NCI-H2107 (cell line): ENCODE data around the gene MAP6D1.
"Not testable (repeated sequence)": the region's sequence is repeated elsewhere in the genome, so short reads cannot be mapped to it uniquely, and the experiment has no call there.

Source experiments
- DNase-seq: peaks from one replicate; lab custom pipeline; 2025; lab: John Stamatoyannopoulos, UW

Gene MAP6D1

GRCh38 chr3:183799461-183799860 lies 25.9 kb downstream of the MAP6D1 start:
- DNase-seq, result no peak

- no peak for DNase-seq
Observed at GRCh38 chr3:183797996-183798395, 27.4 kb downstream of the MAP6D1 start.

DNA sequence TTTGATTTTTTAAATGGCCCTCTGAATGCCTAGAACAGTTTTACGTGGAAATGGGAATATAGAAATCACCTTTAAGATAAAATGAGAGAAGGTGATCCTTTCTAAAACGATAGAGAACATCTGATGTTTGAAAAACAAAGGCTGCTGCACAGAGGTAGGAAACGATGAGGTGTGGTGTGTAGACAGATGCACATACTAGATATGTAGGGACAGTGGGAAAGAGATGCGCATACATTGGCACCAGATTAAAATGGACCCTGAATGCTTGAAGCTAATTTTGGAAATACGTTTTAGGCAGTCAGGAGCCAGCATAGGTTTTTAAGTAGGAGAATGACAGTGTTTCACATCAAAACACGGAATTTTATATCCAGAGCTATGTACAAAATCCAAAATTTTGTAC lies 29.0 kb downstream of the MAP6D1 start:
- DNase-seq, result no peak

- no peak for DNase-seq
Observed at GRCh38 chr3:183794452-183794851, 30.9 kb downstream of the MAP6D1 start.

GRCh38 chr3:183792976-183793375 lies 32.4 kb downstream of the MAP6D1 start:
- DNase-seq, result no peak

DNA sequence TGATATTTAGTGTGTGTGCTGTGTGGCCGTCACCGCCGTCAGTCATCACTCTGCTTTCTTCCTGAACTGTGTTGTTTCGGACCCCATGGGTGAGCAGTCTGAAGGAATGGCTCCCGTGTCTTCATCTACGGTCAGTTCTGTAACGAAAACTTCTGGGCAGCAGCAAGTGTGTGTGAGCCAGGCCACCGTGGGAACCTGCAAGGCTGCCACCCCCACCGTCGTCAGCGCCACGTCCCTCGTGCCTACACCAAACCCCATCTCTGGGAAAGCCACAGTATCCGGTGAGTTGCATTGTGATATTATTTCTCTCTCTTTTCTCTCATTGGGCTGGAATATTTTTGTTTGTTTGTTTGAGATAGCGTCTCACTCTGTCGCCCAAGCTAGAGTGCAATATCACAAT lies 34.7 kb downstream of the MAP6D1 start:
- no peak for DNase-seq

- no peak for DNase-seq
Observed at GRCh38 chr3:183789826-183790225, 35.6 kb downstream of the MAP6D1 start.

DNA sequence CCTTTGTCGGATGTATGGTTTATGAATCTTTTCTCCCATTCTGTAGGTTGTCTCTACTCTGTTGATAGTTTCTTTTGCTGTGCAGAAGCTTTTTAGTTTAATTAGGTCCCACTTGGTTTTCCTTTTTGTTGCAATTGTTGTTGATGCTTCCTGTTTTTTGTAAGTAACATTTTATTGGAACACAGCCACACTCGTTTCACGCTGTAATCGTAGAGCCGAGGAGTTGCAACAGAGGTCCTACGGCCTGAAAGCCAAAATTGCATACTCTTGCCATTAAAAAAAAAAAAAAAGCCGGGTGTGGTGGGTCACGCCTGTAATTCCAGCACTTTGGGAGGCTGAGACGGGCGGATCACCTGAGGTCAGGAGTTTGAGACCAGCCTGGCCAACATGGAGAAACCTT lies 40.9 kb downstream of the MAP6D1 start:
- DNase-seq, result not testable (repeated sequence)

DNA sequence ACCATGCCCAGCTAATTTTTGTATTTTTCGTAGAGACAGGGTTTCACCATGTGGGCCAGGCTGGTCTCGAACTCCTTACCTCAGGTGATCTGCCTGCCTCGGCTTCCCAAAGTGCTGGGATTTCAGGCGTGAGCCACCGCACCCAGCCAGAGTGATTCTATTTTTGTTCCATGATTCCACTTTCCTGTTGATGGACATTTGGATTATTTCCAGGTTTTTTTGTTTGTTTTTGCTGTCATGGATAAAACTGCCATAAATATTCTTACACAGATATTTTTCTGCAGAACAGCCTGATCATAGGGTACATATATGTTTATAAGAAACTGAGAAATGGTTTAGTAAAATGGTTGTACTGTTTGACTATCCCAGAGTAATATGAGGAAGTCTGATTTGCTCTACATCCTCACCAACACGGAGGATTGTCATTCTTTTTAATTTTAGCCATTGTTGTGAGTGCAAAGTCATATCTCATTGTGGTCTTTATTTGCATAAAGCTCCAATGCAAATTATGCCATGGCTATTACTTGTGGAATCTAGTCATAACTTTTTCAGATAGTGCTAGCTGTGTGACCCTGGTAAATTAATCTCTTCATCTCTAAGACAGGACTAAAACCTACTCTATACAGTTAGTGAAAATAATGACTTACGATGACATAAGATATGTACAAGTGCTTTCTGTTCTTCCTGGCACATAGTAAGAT lies 42.7 kb downstream of the MAP6D1 start:
- no peak for DNase-seq

DNA sequence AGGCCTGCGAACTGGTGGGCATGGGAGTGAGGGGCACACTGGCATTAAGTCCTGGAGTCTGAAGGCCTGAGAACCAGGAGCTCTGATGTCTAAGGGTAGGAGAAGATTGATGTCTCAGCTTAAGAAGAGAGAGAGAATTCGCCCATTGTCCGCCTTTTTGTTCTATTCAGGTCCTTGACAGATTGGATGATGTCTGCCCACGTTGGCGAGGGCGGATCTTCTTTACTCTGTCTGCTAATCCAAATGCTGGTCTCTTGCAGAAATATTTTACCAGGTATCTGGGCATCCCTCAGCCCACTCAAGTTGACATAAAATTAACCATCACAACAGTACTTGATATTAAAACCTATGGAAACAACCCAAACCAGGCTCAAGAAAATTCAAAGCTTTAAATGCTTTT lies 44.1 kb downstream of the MAP6D1 start:
- DNase-seq, result no peak

DNA sequence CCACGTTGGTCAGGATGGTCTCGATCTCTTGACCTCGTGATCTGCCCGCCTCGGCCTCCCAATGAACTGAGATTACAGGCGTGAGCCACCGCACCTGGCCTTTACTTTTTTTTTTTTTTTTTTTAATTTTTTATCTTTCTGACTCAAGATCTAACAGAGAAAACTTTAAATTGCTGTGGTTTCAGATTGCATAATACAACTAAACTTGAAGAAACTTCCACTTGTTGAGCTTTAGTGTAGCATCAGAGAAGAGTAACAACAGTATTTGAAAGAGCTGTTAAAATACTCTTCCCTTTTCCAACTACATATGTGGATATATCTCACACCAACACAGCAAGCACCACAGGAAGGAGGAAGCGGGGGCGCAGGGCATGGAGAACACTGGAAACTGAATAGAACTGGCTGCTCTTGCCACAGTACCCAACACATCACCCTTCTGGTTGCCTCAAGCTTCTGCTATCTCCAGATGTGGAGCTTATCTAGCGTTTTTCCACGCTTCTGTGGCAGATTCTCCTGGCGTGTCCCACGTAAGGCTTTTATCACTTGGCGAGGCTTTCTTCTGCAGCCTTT lies 45.4 kb downstream of the MAP6D1 start:
- no peak for DNase-seq

DNA sequence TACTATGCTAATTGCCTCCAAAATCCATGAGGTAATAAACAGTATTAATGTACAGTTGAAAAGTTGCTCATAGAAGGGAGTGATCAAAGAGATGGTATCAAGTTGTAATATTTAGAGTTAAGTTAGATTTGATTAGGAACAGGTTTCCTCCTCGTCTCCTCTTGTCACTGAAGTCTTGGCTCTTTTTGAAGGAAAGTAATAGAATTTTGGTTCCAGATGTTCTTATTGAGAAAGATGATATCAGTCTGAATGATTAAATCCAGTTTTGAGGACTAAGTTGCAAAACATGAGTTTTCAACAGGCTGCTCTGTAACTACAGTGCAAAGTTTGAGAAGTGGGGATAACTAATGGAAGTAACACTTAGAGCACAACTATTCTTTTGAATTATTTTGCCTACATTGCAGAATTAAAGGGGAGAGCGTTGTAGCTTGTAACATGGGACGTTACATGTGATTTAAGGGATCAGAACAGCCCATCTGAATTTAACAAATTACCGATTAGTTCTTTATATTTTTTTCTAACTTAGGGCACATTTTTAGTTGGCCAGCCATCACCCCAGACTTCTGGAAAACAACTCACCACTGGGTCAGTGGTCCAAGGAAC lies 48.3 kb downstream of the MAP6D1 start:
- no peak for DNase-seq

- DNase-seq, result not testable (repeated sequence)
Observed at GRCh38 chr3:183776451-183776850, 48.9 kb downstream of the MAP6D1 start.

- DNase-seq, result no peak
Observed at GRCh38 chr3:183775781-183776180, 49.6 kb downstream of the MAP6D1 start.

GRCh38 chr3:183774631-183775030 lies 50.7 kb downstream of the MAP6D1 start:
- no peak for DNase-seq

- no peak for DNase-seq
Observed at GRCh38 chr3:183769453-183769852, 55.9 kb downstream of the MAP6D1 start.

- no peak for DNase-seq
Observed at GRCh38 chr3:183768114-183768513, 57.3 kb downstream of the MAP6D1 start.

GRCh38 chr3:183766745-183767606 lies 58.4 kb downstream of the MAP6D1 start:
- peak; percentile 87 for DNase-seq

GRCh38 chr3:183766107-183766506 lies 59.3 kb downstream of the MAP6D1 start:
- DNase-seq, result no peak
